ENCODE data around the gene TTF2. TPM values are rescaled to one million over a fixed set of nuclear protein-coding genes. Genes with fewer than 3 reads are reported as not detected.

The TTF2 gene
- total and polyA plus RNA-seq, 2 of the 8 experiments (the other 6 are each of a cell fraction or from before 2014, with no cell fraction given) = 16.9 to 89.6 TPM

DNA sequence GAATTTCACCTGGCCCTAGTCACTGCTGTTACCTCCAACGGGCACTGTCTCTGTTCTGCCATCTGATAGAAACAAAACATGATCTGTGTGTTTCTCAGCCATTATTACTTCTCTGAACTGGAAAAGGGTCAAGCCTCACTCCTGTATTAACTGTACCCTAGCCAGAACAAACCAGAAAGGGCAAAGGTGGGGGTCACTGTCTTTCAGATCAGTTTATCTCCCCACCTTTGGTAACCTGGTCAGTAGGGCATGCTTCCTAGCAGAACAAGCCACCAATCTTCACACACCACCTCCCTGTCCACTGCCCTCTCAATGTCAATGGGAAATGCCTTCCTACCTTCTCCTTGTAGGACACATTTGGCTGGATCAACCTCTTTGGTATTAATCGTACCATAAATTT is 57.6 kb downstream of the TTF2 start (continued):
- no peak for TF ChIP-seq SAP30 (IDR thresholded peaks at IDR 0.05; ENCODE audit: insufficient read depth, insufficient replicate concordance, low read length)
- no peak for TF ChIP-seq CEBPB (IDR thresholded peaks at IDR 0.05; ENCODE audit: low read depth, low read length)
